Measurements from ENCODE around the gene SEMA3C. TPM values are rescaled to one million over a fixed set of nuclear protein-coding genes. Genes with fewer than 3 reads are reported as not detected.

Gene SEMA3C
- polyA plus RNA-seq, 1 experiment: 64.1 TPM

DNA sequence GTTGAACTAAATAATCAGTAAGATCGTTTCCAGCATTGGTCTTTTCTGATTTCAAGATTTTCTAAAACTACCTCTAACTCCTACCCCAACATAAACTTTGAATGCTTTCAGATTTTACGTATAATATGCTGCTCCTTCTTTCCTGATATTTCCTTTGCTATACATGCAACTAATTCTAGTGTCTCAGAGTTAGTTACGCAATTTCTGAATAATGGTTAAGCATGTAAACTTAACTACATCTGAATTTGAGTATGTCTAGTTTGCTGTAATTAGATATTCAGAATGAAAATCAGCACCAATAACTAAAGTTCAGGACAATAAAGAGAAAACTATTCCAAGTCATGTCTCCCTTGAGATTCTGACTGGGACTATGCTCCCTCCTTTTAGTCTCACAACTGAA is 71.0 kb downstream of the SEMA3C start:
- no peaks in the 10 kb centered on the region for H3K27me3 ChIP-seq (ENCODE audit: control insufficient read depth, insufficient read depth, low read length)
- H3K36me3 ChIP-seq (ENCODE audit: control insufficient read depth, insufficient read depth, low read length): no peaks in the 10 kb centered on the region
- CTCF ChIA-PET: no interaction called here
- TF ChIP-seq, protein P1, sequence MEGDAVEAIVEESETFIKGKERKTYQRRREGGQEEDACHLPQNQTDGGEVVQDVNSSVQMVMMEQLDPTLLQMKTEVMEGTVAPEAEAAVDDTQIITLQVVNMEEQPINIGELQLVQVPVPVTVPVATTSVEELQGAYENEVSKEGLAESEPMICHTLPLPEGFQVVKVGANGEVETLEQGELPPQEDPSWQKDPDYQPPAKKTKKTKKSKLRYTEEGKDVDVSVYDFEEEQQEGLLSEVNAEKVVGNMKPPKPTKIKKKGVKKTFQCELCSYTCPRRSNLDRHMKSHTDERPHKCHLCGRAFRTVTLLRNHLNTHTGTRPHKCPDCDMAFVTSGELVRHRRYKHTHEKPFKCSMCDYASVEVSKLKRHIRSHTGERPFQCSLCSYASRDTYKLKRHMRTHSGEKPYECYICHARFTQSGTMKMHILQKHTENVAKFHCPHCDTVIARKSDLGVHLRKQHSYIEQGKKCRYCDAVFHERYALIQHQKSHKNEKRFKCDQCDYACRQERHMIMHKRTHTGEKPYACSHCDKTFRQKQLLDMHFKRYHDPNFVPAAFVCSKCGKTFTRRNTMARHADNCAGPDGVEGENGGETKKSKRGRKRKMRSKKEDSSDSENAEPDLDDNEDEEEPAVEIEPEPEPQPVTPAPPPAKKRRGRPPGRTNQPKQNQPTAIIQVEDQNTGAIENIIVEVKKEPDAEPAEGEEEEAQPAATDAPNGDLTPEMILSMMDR (IDR thresholded peaks at IDR 0.05; ENCODE audit: insufficient read depth, low read depth, low read length): no peak
- DNase-seq (ENCODE audit: low read depth): no peak
- H3K4me3 ChIP-seq (ENCODE audit: low read depth, low read length): no peak overlapping the region
- POLR2A ChIA-PET: no interaction called here

DNA sequence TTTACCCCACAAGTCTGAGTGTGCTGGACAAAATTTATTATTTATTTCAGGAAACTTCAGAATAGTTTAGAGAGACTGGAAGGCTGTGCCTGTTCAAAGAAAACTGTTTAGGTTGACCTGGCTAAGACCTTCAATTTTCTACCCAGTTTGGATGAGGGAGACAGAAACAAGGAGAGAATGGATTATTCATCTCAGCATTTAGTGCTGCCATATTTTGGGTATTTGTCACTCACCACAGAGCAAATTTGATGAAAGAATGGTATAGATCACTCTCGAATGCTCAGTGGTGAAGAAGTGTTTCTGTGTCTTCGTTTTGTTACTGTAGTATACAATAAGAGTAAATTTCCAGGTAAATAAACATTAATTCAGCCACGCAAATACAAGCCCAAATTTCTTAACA is 71.8 kb downstream of the SEMA3C start:
- no peaks in the 10 kb centered on the region for H3K36me3 ChIP-seq (ENCODE audit: control insufficient read depth, insufficient read depth, low read length)
- TF ChIP-seq, protein P1 (IDR thresholded peaks at IDR 0.05; ENCODE audit: insufficient read depth, low read depth, low read length): no peak
- H3K4me3 ChIP-seq (ENCODE audit: low read depth, low read length): no peak overlapping the region
- H3K27me3 ChIP-seq (ENCODE audit: control insufficient read depth, insufficient read depth, low read length): no peaks in the 10 kb centered on the region
- CTCF ChIA-PET: interaction anchor here (0.6 kb wide), 1 partner anchor 45 kb away, joined by 3 read pairs; no protein-coding TSS in a partner anchor
- POLR2A ChIA-PET: no interaction called here
- no peak for DNase-seq (ENCODE audit: low read depth)

DNA sequence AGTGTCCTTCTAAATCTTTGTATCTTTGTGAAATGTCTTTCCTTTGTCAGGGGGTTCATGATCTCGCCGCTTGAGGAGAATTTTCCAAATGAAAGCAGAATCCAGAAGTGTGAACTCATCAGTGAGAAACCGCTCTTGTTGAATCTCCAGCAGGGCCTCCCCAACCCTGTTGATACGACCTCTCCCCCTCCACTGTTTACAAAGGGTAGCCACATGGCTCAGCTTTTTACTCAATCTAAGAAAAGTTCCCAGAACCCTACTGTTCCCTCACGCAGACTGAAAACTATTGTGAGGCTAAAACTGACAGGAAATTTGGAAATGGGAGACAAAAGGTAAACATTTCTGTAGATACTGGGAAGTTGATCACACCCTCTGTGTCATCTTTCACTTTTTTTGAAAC is 73.9 kb downstream of the SEMA3C start:
- H3K27me3 ChIP-seq (ENCODE audit: control insufficient read depth, insufficient read depth, low read length): no peaks in the 10 kb centered on the region
- ChIA-PET POLR2A (no interaction called here), CTCF (no interaction called here)
- no peaks in the 10 kb centered on the region for H3K36me3 ChIP-seq (ENCODE audit: control insufficient read depth, insufficient read depth, low read length)
- H3K4me3 ChIP-seq (ENCODE audit: low read depth, low read length): no peak overlapping the region
- TF ChIP-seq, protein P1 (IDR thresholded peaks at IDR 0.05; ENCODE audit: insufficient read depth, low read depth, low read length): no peak
- DNase-seq (ENCODE audit: low read depth): no peak

DNA sequence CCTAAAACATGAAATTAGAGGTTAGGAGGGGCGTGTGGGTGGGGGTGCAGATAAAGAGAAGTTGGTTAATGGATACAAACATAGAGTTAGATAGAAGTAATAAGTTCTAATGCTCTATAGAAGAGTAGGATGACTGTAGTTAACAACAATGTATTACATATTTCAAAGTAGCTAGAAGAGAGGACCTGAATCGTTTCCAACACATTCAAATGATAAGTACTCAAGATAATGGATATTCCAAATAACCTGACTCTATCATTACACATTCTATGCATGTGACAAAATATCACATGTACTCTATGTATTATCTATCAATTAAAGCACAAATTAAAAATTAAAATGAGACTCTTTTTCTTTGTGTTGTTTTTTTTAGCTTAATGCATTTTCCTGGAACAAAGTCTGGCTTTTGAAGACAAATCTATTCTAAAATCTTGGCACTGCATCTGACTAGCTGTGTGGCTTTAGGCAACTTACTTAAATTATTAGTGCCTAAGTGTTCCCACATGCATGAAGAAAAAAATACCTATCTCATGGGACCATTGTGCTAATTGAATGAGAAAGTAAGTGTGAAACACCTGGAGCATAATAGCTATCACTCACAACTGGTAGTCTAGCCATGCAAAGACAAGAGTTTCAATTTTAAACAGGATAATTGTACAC is 75.7 kb downstream of the SEMA3C start:
- H3K36me3 ChIP-seq (ENCODE audit: control insufficient read depth, insufficient read depth, low read length): no peaks in the 10 kb centered on the region
- no peak overlapping the region for H3K4me3 ChIP-seq (ENCODE audit: low read depth, low read length)
- TF ChIP-seq, protein P1 (IDR thresholded peaks at IDR 0.05; ENCODE audit: insufficient read depth, low read depth, low read length): no peak
- ChIA-PET CTCF (interaction anchor here (1.7 kb wide), 1 partner anchor 17 kb away, joined by 6 read pairs; no protein-coding TSS in a partner anchor), POLR2A (no interaction called here)
- H3K27me3 ChIP-seq (ENCODE audit: control insufficient read depth, insufficient read depth, low read length): no peaks in the 10 kb centered on the region
- no peak for DNase-seq (ENCODE audit: low read depth)

DNA sequence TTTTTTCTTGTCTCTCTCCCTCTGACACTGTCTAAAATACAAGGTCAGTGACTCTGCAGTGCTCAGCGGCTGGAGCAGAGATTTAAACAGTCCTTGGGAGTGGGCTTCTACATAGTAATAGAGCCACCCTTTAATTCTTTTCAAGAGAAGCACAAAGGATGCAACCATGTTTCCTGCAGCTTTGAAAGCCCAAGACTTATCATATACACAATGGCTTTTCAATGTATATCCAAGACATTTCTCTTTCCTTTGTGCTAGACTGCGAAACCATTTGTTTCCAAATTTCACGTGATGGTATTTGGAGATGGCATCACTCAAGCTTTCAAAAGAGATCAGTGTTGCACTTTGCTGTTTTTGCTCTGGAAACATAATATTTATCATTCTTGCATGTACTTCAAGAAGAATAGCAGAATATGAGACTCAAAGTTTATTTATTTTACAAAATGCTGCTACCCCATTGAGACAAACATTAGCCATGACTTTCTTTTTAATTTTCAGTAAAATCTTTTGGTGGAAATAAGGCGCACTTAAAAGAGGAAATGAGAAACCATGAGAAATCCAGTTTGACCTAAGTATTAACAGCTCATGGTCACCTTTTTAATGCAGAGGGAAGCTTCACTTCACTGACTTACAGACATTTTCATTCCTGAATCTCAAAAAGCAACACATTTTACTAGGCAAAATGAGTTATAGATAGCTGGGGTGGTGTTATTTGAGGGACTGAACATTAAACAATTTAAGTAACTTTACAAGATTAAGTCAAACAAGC is 76.6 kb downstream of the SEMA3C start:
- DNase-seq (ENCODE audit: low read depth): no peak
- TF ChIP-seq, protein P1 (IDR thresholded peaks at IDR 0.05; ENCODE audit: insufficient read depth, low read depth, low read length): no peak
- CTCF ChIA-PET: interaction anchor here (1.7 kb wide), 1 partner anchor 18 kb away, joined by 6 read pairs; no protein-coding TSS in a partner anchor
- Histone ChIP-seq H3K36me3 (ENCODE audit: control insufficient read depth, insufficient read depth, low read length) (no peaks in the 10 kb centered on the region), H3K27me3 (ENCODE audit: control insufficient read depth, insufficient read depth, low read length) (no peaks in the 10 kb centered on the region), H3K4me3 (ENCODE audit: low read depth, low read length) (no peak overlapping the region)
- POLR2A ChIA-PET: no interaction called here

Data from BJ (cell line).